IPS DF 19.7 (cell line): Measurements from ENCODE around the gene ITPR2.
"Not testable (repeated sequence)": the region's sequence is repeated elsewhere in the genome, so short reads cannot be mapped to it uniquely, and the experiment has no call there.

ENCODE experiments used
- DNase-seq: peaks from one replicate; pipeline ENCODE4 v3.0.0-alpha.2; 2013; ENCODE audit warnings: low read depth, low spot score

ITPR2 gene

DNA sequence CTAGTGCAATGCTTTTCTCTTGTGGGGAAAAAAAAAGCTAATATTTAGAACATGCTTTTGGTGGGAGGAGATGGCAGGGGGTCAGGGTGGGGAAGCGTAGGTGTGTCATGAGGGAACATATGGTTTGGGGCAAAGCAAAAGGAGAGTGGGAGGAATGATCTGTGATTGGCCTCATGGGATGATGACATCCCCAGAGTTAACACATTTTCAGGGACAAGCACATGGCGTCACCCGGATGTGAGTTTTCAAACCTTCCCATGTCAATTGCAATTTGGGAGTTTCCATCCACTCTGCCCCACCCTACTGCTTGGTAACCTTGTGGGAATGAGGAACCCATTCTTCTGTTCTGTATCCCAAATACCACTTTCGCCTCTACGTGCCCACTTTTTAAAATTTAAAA, 473.4 kb downstream of the ITPR2 start:
- no peak for DNase-seq

DNA sequence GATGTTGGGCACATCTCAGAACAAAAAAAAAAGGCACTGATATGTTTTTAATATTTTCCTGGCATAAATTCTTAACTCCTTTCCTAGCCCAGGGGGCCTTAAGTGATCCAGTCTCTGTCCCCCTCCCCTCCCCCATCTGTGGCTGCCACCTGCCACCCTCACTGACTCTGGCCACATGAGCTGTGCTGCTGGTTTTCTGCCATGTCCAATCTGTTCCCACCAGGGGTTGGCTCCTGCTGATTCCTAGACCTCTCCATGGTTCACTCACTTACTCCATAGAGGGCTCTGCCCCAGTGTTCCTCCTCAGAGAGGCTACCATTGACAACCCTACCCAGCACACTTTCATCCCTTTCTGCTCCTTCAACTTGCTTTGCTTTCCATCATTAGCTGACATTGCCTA, 474.3 kb downstream of the ITPR2 start:
- no peak for DNase-seq

DNA sequence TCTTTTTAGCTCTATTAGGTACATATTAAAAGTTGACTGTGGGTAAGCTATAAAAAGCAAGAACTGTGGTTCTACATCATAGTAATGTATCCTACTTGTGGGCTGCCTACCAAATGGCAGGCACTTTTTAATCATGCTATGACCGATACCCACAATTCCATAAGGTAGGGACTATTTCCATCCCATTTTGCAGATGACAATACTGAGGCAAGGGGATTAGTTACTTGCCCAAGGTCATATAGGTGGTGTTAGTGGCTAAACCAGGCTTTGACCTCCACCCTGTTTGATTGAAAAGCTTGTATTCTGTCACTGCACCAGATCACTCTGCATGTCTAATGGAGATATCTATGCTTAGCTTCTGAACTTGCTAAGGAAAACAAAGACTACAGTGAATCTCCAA, 485.7 kb downstream of the ITPR2 start:
- no peak for DNase-seq

DNA sequence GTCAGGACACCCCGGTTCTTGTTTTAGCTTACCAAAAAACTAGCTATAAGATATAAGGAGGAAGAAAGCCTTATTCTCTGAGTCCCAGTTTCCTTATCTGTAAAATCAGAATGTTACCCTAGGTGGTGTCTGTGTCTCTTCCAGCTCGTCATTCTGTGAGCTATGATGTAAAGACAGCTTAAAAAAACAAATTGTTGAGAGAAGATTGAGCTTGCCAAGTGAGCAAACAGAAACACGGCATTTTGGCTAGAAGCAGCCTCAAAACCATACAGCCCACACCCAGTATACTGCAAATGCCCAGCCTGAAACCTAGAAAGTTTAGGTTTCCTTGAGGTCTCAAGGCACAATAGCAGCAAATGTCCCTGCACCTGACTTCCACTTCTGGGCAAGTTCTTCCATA, 486.3 kb downstream of the ITPR2 start:
- no peak for DNase-seq

DNA sequence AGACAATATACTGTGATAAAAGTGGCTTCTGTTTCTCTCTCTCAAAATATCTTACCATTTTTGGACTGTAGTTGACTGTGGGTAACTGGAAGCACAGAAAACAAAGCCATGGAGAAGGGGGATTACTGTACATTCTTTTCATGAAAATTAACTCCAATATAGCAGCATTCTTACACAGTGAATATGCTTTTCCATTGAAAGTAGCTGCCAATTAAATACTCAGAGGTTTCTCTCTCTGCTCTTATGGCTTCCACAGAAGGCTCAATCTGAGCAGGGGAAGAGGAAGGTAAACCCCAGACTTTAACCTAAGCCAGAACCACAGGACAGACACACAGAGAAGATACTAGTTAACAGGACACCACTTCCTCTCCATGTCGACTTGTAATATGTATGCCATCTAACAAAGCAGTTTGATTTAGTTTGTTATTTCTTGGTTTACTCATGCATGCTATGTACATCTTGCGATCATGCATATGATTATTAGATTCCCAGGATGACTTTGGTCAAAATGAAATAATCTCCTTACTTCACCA, 487.5 kb downstream of the ITPR2 start:
- no peak for DNase-seq

DNA sequence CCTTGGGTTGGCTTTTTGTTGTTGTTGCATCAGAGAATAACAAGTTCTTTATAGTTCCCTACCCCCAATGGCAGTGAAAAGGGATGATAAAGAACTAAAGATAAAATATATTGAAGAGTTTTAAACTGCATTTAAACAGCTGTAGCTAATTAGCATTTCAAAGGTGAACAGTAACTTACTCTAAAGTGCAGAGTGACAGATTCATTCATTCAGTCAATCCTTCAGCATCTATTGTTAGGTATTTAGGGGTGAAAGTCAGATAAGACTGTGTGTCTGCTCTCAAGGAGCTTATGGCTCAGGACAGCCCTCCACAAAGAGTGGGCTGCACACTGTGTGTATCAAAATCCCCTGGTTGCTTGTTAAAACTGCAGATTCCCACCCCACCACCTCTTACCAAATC, 491.5 kb downstream of the ITPR2 start:
- DNase-seq, result no peak

DNA sequence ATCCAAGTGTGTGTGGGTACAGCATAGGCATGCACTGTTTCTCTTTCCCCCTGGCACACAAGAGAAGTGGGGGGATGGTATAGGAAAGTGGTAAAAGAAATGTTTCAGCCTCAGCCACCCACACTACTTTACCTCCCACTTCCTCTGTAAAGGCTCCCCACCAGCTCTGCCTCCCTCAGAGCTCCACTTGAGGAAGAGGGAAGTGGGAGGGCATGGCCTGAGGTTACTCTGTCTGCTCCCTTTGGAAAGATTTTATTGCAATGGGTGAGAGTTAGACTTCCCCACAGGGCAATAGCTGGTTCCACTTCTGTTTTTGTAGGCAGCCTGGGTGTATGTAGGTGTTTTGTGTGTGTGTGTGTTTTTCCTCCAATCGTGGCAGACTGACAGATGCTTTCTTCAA, 492.3 kb downstream of the ITPR2 start:
- DNase-seq, result no peak

DNA sequence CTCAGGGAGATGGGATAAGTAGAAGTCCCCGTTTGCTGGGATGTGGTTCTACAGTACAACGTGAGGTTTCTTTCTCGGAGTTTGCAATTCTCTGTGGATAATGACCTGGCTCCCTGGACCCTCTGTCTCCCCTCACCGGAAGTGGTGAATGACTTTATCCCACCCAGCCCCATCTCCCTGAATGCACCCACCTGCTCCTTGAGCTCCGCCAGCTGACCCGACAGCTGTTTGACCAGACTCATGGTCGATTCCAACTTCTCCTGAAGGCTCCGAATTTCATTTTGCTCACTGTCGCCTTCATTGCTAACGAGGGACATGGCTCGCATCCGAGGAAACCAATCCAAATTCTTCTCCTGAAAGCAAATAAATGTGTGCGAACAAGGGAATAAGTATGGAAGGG, 493.0 kb downstream of the ITPR2 start:
- no peak for DNase-seq

DNA sequence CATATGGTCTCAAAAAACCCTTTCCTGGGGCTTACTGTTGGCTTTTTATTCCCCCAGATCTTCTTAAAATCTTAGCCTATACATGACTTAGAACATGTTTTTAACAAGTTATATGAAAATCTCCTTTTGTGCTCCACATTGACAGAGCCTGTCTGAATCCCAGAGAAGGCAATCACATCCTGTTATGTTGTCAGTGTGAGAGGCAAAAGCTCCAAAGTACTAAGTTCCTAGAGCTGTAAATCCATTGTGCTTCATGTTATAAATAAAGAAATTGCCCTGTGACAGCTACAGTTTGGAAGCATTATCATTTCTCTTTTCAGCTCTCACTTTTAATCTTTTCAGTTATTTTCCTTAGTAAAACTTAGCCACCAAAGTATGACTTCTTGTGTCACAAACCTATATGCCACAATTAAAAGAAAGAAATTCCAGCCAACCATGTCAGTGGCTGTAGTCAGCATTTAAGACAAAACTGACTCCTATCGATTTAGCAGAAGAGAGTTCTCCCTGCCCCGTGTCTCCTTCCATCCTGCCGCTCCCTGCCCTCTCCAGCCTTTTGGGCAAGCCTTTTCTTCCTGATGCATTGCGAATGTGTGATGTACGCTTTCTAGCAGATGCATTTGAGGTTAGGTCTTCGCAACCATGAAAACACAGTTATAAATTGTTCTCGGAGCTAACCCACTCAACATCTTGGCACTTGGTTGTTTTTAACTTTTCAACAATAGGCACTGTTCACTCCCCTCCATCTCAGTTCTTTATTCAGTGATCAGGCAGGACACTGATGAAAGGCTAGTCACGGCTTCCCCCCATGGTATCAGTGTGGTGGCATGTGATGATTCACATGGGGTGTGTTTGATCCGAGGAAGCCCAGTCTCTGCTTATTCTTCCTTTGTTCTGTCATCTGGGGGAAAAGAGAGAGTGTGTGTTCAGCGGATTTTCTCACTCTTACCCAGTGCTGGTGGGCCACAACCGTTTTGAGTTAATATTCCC, 494.1 kb downstream of the ITPR2 start:
- DNase-seq, result no peak

DNA sequence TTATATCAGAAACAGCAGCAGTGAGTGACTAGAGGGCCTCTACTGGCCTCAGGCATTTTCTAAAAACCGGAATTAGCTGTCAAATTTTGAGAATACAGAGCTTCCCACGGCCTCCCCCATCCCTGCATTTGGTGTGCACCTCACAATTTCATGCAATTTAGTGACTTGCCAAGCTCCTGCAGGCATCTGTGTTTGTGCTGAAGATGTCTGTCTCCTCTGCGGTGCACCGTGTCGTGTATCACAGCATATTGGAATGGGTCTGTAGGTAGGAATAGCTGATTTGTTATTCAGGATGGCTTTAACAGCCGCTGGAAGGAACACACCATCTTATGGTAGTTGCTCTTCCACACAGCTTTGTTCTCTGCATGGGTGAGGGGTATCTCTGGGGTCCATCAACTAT, 497.3 kb downstream of the ITPR2 start:
- no peak for DNase-seq

DNA sequence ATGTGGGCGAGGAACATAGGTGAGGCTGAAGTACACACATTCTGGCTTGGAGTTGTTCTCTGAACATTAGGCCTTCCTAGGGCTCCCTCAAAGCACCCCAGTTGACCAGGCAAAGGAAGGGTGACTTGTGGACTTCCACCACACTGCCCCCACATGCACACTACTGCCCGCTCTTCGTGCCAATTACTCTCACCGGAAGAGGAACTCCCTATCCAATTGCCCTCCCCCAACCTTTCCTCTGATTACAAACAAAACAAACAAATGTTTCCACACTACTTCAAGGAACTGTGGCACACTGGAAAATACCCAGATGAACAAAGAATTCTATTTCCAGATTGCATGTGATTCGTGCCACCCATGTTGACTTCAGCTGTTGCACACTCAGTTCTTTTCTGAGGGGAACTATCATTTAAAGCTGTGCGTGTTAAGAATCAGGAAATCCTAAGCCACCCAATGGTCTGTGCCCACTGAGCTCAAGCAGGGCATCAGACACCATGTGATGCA, 498.3 kb downstream of the ITPR2 start:
- DNase-seq, result no peak

DNA sequence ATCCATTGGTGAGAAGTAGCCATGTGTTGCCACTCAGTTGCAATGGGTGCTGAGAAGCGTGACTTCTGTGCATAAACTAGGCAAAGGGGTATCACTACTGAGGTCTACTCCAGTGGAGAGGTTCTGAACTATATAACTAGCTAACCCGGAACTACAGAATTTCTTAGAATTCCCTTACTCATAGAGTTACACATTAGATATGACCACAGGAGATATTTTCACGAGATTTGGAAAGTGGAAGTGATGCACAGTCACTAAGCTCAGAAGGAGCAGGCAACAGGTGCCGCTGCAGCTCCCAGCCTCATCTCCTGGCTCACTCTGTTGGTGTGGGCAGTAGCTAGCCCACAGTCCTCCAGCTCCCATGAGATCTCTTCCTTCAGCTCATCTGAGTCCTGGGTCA, 501.0 kb downstream of the ITPR2 start:
- no peak for DNase-seq

DNA sequence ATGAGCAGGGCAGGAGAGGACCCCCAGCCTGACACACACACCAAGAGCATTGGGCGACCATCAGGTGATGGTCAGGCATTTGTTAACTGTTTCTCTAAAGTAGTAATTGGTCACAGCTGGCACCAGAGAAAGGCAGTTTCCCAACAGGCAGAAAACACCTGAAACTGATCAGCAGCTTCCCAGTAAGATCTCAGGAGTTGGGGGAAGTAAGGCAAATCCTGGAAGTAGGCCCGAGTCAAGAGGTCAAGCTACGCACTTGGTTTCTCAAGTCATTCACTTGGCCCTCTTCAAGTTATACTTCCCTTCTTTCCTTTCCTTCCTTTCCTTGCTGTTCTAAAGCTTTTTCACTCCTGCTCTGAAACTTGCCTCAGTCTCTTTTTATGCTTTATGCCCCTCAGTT, 501.9 kb downstream of the ITPR2 start:
- no peak for DNase-seq

DNA sequence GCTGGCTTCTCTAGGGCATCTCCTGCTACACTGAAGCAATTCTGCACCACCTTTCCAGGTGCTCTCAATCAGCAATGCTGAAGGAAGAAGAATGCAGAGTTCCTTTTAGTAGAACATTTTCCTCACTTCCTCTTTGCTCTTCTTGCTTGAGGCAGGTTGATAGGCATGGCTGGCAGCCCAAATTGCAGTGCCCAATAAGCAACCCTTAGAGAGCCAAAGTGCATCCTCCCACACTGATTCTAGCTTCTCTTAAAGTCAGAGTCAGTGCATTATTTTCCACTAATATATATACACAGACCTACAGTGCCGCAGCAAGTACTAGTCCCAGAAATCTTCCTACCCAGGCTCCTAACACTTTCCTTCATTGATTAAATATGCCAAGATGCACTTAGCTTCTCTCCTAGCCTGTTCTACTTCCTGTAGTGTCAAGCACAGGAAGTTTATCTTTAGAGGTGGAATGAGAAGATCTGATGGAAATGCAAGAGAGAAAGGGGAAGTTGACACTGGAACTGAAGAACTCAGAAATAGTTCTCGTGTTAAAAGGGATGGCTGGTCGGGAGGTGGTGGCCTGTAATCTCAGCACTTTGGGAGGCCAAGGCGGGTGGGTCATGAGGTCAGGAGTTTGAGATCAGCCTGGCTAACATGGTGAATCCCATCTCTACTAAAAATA, 504.9 kb downstream of the ITPR2 start:
- DNase-seq, result no peak

DNA sequence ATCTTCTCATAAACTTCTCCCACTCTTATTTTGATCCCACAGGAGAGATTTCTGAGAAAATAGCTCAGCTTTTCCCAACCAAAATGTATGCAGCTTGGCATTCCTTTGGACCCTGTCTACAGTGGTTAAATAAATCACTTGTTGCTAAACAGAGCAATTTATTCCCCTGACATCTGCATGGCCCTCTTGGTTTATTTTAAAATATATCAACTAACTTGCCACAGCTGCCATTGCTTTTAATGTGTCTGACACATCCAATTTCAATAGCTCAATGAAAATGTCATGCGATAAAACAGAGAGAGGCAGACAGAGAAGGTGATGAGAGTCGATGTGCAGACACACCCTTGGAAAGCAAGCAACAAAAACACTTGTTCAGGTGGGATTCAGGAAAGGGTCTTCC, 509.3 kb downstream of the ITPR2 start:
- no peak for DNase-seq

DNA sequence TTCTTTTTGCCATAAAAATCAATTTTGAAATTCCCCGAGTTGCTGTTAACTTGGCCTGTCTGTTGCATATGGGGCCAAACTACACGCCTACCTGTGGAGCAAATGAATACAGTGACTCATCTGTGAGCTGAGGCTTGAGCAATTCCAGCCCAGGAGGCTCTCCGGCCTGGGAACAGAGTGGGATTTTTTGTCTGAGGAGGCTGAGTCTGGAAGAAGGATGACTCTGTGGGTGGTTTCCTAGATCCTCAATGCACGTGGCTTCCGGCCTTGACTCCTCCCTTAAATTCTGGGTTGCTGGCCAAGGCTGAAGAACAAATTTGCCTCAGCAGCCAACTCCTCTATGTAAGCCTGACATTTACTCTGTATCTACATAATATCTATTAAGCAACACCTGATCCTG, 513.5 kb downstream of the ITPR2 start:
- no peak for DNase-seq

DNA sequence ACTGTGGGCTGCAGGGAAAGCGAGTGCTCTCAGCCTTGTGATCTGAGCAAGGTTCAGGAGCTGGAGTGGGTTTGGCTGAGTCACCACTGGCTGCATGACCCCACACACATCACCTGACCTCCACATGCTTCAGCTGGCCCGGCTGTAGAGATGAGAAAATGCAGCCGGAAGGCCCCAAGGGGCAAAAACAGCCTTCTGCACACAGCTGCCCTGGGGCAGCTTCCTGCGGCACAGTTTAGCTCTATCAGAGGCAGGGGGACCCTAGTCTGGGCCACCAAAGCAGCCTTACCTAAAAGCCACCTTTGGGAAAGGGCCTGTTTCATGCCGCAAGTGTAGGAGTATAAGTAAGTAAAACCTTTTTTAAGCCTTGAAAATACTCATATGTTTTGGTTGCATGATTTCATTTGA, 514.3 kb downstream of the ITPR2 start:
- DNase-seq, result no peak

DNA sequence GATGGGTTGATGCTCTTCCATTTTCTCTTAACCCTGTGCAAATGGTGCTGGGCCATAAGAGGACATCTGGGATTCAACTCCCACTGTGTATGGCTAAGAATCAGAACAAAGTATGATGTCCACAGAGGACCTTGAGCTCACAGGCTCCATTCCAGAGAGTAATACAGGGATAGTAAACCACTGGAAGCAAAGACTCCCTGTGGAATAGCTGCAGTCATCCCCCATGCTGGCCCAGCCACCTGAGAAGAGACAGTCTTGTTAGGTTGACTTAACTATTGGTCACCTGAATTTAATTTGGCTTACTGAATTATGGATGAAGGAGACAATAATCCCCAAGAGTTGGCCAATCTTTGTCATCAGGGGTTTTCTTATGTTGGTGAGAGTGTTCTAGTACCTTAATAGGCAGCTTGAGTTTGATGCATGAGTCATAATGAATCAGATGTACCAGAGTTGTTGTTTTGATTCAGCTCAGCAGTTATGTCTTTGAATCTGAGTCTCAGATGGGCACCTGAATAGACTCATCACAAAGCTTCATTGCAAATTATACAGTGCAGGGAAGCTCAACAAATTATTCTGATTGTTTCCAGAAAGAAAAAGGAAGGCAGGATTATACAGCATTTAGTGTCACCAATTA, 514.9 kb downstream of the ITPR2 start:
- no peak for DNase-seq

DNA sequence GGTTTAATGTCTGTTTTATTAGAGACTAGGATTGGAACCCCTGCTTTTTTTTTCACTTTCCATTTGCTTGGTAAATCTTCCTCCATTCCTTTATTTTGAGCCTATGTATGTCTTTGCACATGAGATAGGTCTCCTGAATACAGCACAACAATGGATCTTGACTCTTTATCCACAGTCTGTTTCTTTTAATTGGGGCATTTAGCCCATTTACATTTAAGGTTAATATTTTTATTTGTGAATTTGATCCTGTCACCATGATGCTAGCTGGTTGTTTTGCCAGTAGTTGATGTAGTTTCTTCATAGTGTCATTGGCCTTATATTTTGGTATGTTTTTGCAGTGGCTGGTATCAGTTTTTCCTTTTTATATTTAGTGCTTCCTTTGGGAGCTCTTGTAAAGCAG, 518.9 kb downstream of the ITPR2 start:
- DNase-seq, result not testable (repeated sequence)

DNA sequence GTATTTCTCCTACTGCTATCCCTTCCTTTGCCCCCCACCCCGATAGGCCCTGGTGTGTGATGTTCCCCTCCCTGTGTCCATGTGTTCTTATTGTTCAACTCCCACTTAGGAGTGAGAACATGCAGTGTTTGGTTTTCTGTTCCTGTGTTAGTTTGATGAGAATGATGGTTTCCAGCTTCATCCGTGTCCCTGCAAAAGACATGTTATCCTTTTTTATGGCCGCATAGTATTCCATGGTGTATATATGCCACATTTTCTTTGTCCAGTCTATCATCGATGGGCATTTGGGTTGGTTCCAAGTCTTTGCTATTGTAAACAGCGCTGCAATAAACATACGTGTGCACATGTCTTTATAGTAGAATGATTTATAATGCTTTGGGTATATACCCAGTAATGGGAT, 522.5 kb downstream of the ITPR2 start:
- not testable (repeated sequence) for DNase-seq

DNA sequence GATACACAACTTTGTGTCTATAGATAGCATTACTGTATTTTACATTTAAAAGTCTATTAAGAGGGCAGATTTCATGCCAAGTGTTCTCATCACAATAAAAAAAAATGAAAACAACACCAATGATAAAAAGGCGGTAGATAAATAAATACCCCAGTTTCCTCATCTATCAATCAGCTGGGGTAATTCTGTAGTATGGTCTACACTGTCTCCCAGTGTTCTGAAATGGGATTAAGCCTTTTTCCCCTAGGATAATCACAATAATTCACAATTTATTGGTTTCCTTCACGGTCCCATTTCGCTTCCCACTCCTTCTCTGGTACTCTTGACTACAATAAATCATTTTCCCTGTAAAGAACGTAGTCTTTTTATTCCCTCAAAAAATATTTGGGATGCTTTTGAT, 523.4 kb downstream of the ITPR2 start:
- DNase-seq, result no peak

DNA sequence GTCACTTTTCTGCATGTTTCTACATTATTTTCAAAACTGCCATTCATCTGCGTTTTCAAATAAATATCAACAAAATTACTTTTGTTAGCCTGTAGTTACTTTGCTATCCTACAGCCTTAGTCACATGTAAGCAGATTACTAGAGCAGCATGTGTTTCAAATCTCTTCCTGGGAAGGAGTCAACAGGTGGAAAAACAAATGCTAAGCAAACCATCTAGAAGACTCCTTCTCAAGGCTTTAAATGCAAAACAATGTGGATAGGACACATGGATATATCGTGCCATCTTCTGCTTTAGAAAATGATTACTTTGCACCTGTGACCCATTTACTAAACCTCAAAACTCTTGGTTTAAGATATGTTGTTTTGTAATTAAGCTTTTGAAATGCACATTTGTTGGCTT, 528.7 kb downstream of the ITPR2 start:
- DNase-seq, result no peak
